Panc1 (cell line): ENCODE data around the gene ARHGAP6. TPM values are rescaled to one million over a fixed set of nuclear protein-coding genes. Genes with fewer than 3 reads are reported as not detected.

Experiments used
- ATAC-seq: fragments of 200-7000 bp; cut with Tn5 transposase; 2 replicates; pipeline ENCODE4 v1.9.1; 2020; ENCODE audit warnings: mild to moderate bottlenecking, moderate library complexity
- BruUV-seq: library from RNA; stranded (reverse); fragments of 400-500 nt; replicated peaks from 2 replicates; lab custom pipeline; 2021; lab: Mats Ljungman, UMichigan
- CTCF ChIA-PET: fragments of 300-600 bp; sonication (Branson Sonifier 250); formaldehyde crosslinking; loops from one replicate; lab custom pipeline; 2022; ENCODE audit warnings: antibody characterized with exemption; lab: Charles Lee
- POLR2A ChIA-PET: fragments of 300-600 bp; sonication (Branson Sonifier 250); formaldehyde crosslinking; loops from one replicate; lab custom pipeline; 2022; ENCODE audit warnings: antibody characterized with exemption; lab: Charles Lee
- DNase-seq: peaks from one replicate; pipeline ENCODE4 v3.0.0-alpha.2; 2010; ENCODE audit warnings: low read depth, low spot score
- H3K27ac ChIP-seq: 2 replicates; pipeline ENCODE4 v1.5.1; 2011; ENCODE audit warnings: mild to moderate bottlenecking, low read length, inconsistent platforms
- H3K27me3 ChIP-seq: fragments of 200-500 bp; sonication (Bioruptor generic); 2 replicates; pipeline ENCODE4 v1.6.0; 2014; ENCODE audit warnings: low read length, inconsistent platforms; ENCODE audit not compliant: control insufficient read depth, insufficient read depth
- H3K36me3 ChIP-seq: fragments of 200-500 bp; sonication (Bioruptor generic); 2 replicates; pipeline ENCODE4 v1.5.1; 2014; ENCODE audit warnings: inconsistent platforms, mild to moderate bottlenecking, low read length, moderate library complexity; ENCODE audit not compliant: control insufficient read depth, insufficient read depth
- H3K4me1 ChIP-seq: 2 replicates; pipeline ENCODE4 v1.5.1; 2011; ENCODE audit warnings: inconsistent platforms, mild to moderate bottlenecking, low read length, moderate library complexity; ENCODE audit not compliant: control insufficient read depth, insufficient read depth
- H3K4me3 ChIP-seq, 2 experiments: 2 replicates each; pipeline ENCODE4 v1.5.1; 2011 to 2012; ENCODE audit warnings: low read depth in 2 of 2, low read length in 2 of 2, mild to moderate bottlenecking in 2 of 2, inconsistent platforms in 1 of 2, moderate library complexity in 1 of 2
- H3K9me3 ChIP-seq: fragments of 200-500 bp; sonication (Bioruptor generic); 2 replicates; pipeline ENCODE4 v1.5.1; 2014; ENCODE audit warnings: low read depth, mild to moderate bottlenecking, inconsistent platforms, low read length, moderate library complexity; ENCODE audit not compliant: control insufficient read depth, insufficient read depth
- POLR2AphosphoS5 ChIP-seq: IDR thresholded peaks from 2 replicates; pipeline ENCODE4 v1.6.1; 2012; ENCODE audit warnings: mild to moderate bottlenecking, low read depth, low read length, moderate library complexity
- REST ChIP-seq, 2 experiments: IDR thresholded peaks; 2 replicates each; pipeline ENCODE4 v1.6.1; 2011 to 2012; ENCODE audit warnings: low read depth in 2 of 2, control low read depth in 1 of 2, low read length in 1 of 2, mild to moderate bottlenecking in 1 of 2, moderate library complexity in 1 of 2; ENCODE audit not compliant: insufficient read depth in 1 of 2
- SIN3A ChIP-seq: IDR thresholded peaks from 2 replicates; pipeline ENCODE4 v1.6.1; 2012; ENCODE audit warnings: low read depth, mild to moderate bottlenecking, low read length, moderate library complexity, borderline replicate concordance; ENCODE audit not compliant: insufficient read depth
- TCF7L2 ChIP-seq: IDR thresholded peaks from 2 replicates; pipeline ENCODE4 v1.6.1; 2011; ENCODE audit warnings: mild to moderate bottlenecking, low read depth, low read length, inconsistent platforms
- in situ Hi-C: cut with HindIII; loops from 2 replicates; pipeline ENCODE4 v1.10.0; 2016; ENCODE audit warnings: low sequenced_read_pairs, low pct_unique_long_range_greater_than_20kb
- intact Hi-C: fragments of 100-400 bp; cut with micrococcal nuclease; formaldehyde crosslinking; loops from one replicate; pipeline ENCODE4 v1.10.0; 2022; ENCODE audit not compliant: unreplicated experiment
- total RNA-seq: library from RNA; stranded (reverse); gene quantifications from one replicate; pipeline ENCODE4 v1.2.1, GENCODE V29; 2021; ENCODE audit not compliant: unreplicated experiment
- TF ChIP-seq, protein P1 (sequence below): fragments of 450-650 bp; IDR thresholded peaks from 2 replicates; pipeline ENCODE4 v1.5.1; 2017; ENCODE audit warnings: mild to moderate bottlenecking

ARHGAP6 gene
- total RNA-seq, 1 experiment from 2014 or later: 0.13 TPM

DNA sequence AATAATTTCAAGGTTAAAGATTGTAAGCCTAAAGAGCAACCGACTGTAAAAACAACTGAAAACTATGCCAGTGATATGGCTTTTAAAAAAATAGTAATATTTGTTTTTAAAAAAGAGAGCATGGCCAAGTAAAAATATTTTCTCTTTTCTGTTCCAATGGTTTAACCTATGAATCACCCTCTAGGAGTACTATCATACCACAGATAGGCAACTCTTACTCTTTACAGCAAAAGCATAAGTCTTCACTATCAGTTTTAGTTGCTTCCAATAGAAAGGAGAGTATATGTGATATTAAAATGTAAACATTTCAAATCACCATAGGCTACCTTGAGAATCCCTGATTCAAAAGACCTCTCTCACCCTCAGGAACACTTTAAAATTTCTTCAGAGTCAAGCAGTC lies 269.9 kb downstream of the ARHGAP6 start:
- DNase-seq: no peak
- no peak overlapping the region for H3K4me3 ChIP-seq
- in situ Hi-C loops: no loop called here
- no peak overlapping the region for H3K27ac ChIP-seq
- H3K36me3 ChIP-seq: no peaks in the 10 kb centered on the region
- POLR2A ChIA-PET: no interaction called here
- H3K4me1 ChIP-seq: no peaks in the 10 kb centered on the region
- no peak for ATAC-seq
- no TSS peak for BruUV-seq
- CTCF ChIA-PET: no interaction called here
- H3K27me3 ChIP-seq: no peaks in the 10 kb centered on the region
- no peaks in the 10 kb centered on the region for H3K9me3 ChIP-seq
- no peak for TF ChIP-seq POLR2AphosphoS5
- no peak for TF ChIP-seq SIN3A
- TF ChIP-seq, protein P1, sequence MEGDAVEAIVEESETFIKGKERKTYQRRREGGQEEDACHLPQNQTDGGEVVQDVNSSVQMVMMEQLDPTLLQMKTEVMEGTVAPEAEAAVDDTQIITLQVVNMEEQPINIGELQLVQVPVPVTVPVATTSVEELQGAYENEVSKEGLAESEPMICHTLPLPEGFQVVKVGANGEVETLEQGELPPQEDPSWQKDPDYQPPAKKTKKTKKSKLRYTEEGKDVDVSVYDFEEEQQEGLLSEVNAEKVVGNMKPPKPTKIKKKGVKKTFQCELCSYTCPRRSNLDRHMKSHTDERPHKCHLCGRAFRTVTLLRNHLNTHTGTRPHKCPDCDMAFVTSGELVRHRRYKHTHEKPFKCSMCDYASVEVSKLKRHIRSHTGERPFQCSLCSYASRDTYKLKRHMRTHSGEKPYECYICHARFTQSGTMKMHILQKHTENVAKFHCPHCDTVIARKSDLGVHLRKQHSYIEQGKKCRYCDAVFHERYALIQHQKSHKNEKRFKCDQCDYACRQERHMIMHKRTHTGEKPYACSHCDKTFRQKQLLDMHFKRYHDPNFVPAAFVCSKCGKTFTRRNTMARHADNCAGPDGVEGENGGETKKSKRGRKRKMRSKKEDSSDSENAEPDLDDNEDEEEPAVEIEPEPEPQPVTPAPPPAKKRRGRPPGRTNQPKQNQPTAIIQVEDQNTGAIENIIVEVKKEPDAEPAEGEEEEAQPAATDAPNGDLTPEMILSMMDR: no peak
- TF ChIP-seq REST (IDR thresholded peaks at IDR 0.05; ENCODE audit: insufficient read depth in 1 of 2, low read depth in 2 of 2, low read length in 1 of 2): no peak
- TF ChIP-seq TCF7L2: no peak
- intact Hi-C loops: no loop called here

DNA sequence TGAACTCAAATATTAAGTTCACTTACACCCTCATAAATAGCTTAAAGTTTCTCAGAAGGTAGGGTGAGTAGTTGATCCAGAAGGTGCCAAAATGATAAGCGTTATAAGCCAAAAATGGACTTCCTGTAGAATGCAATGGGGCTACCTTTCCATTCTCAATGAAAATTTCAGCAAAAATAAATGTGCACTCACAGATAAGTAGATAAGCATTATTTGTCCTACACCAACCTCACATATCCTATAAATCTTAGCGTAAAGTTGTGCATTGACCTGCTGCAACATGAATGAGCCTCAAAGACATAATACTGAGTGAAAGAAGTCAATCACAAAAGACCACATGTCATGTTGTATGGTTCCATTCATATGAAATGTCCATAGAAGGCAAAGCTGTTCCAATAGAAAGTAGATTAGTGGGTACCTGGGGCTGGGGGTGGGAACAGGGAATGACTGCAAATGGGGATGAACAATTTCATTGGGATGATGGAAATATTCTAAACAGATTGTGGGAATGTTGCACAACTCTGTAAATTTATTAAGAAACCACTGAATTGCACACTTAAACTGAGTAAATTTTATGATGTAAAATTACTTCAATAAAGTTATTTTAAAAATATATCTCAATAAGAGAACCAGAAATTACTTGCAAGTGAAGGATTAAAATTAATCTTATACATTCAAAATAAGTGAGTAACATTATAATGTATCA lies 271.6 kb downstream of the ARHGAP6 start:
- no peak overlapping the region for H3K27ac ChIP-seq
- ATAC-seq (no peak), DNase-seq (no peak)
- no peaks in the 10 kb centered on the region for H3K36me3 ChIP-seq
- no TSS peak for BruUV-seq
- ChIA-PET CTCF (no interaction called here), POLR2A (no interaction called here)
- TF ChIP-seq POLR2AphosphoS5 (no peak), REST (IDR thresholded peaks at IDR 0.05; ENCODE audit: insufficient read depth in 1 of 2, low read depth in 2 of 2, low read length in 1 of 2) (no peak), SIN3A (no peak), TCF7L2 (no peak)
- TF ChIP-seq, protein P1: no peak
- intact Hi-C loops: no loop called here
- H3K9me3 ChIP-seq: no peaks in the 10 kb centered on the region
- H3K27me3 ChIP-seq: no peaks in the 10 kb centered on the region
- H3K4me3 ChIP-seq: no peak overlapping the region
- H3K4me1 ChIP-seq: no peaks in the 10 kb centered on the region
- in situ Hi-C loops: no loop called here
